SK-N-SH (cell line): ENCODE measurements around the gene FAM131C.

Experiments
- CTCF ChIP-seq: fragments of 200-600 bp; sonication (generic); IDR thresholded peaks from 2 replicates; pipeline ENCODE4 v1.6.1; 2017; ENCODE audit warnings: antibody characterized with exemption, mild to moderate bottlenecking, moderate library complexity
- FOXM1 ChIP-seq: IDR thresholded peaks from 2 replicates; pipeline ENCODE4 v1.4.0; 2012; ENCODE audit warnings: low read depth, mild to moderate bottlenecking
- NFIC ChIP-seq: IDR thresholded peaks from 2 replicates; pipeline ENCODE4 v1.4.0; 2012; ENCODE audit warnings: borderline replicate concordance
- PBX3 ChIP-seq: IDR thresholded peaks from 2 replicates; pipeline ENCODE4; 2012

GRCh38 chr1:16015960-16016901 lies 57.2 kb downstream of the FAM131C start:
- no peak for TF ChIP-seq NFIC
- TF ChIP-seq CTCF, result no peak
- TF ChIP-seq FOXM1, result no peak
- no peak for TF ChIP-seq PBX3
